Endothelial cell (in vitro differentiated cells): ENCODE results near the gene ZSWIM4. TPM values are rescaled to one million over a fixed set of nuclear protein-coding genes. Genes with fewer than 3 reads are reported as not detected.
"Not testable (repeated sequence)": the region's sequence is repeated elsewhere in the genome, so short reads cannot be mapped to it uniquely, and the experiment has no call there.

Experiments used
- DNase-seq: peaks from one replicate; pipeline ENCODE4 v3.0.0; 2021; ENCODE audit warnings: low spot score
- H3K27ac Mint-ChIP-seq: one replicate; pipeline ENCODE4 v1.8.0; 2021; ENCODE audit warnings: mixed read lengths, inconsistent platforms; ENCODE audit not compliant: unreplicated experiment
- H3K27me3 Mint-ChIP-seq: one replicate; pipeline ENCODE4 v1.8.0; 2021; ENCODE audit warnings: mild to moderate bottlenecking, moderate library complexity, mixed read lengths, inconsistent platforms; ENCODE audit not compliant: unreplicated experiment
- H3K36me3 Mint-ChIP-seq: one replicate; pipeline ENCODE4 v1.8.0; 2021; ENCODE audit warnings: mild to moderate bottlenecking, low read depth, mixed read lengths, inconsistent platforms; ENCODE audit not compliant: unreplicated experiment
- H3K4me1 Mint-ChIP-seq: one replicate; pipeline ENCODE4 v1.8.0; 2021; ENCODE audit warnings: mild to moderate bottlenecking, mixed read lengths, inconsistent platforms; ENCODE audit not compliant: unreplicated experiment
- H3K4me3 Mint-ChIP-seq: one replicate; pipeline ENCODE4 v1.8.0; 2021; ENCODE audit warnings: mild to moderate bottlenecking, mixed read lengths, inconsistent platforms; ENCODE audit not compliant: unreplicated experiment
- H3K9me3 Mint-ChIP-seq: one replicate; pipeline ENCODE4 v1.8.0; 2021; ENCODE audit warnings: mixed read lengths, inconsistent platforms; ENCODE audit not compliant: unreplicated experiment
- total RNA-seq: library from RNA; stranded (reverse); fragmentation: NEBNext Ultra II Directional; extraction: Animal tissue kit (Norgen Biotek cat#: 25700); gene quantifications from one replicate; pipeline ENCODE4 v1.2.1, GENCODE V29; 2021; ENCODE audit not compliant: unreplicated experiment
- TF ChIP-seq, protein P1 (sequence below): fragments of 200-600 bp; sonication (generic); IDR thresholded peaks from one replicate; pipeline ENCODE4 v1.5.0; 2021; ENCODE audit warnings: antibody characterized with exemption; ENCODE audit not compliant: unreplicated experiment

The ZSWIM4 gene
- total RNA-seq, 1 donor from 2014 or later = 43.7 TPM

DNA sequence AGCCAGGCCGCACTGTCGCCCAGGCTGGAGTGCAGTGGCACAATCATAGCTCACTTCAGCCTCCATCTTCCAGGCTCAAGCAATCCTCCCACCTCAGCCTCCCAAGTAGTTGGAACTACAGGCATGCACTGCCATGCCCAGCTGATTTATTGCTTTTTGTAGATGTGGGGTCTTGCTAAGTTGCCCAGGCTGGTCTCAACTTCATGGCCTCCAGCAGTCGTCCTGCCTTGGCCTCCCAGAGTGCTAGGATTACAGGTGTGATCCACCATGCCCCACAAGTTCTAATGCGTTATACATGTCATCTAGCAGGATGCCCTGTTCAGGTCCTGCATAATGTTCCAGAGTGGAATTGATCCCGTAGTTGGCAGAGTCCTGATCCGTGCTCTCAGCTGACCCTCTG is 16.4 kb upstream of the ZSWIM4 start:
- peak overlapping the region; percentile 63 for H3K4me3 Mint-ChIP-seq
- peaks cover 29% of the 10 kb centered on the region for H3K36me3 Mint-ChIP-seq
- H3K27me3 Mint-ChIP-seq = peaks cover 17% of the 10 kb centered on the region
- no peaks in the 10 kb centered on the region for H3K9me3 Mint-ChIP-seq
- peak overlapping the region; percentile 70 for H3K27ac Mint-ChIP-seq
- DNase-seq = no peak
- peaks cover 37% of the 10 kb centered on the region for H3K4me1 Mint-ChIP-seq
- TF ChIP-seq, protein P1, sequence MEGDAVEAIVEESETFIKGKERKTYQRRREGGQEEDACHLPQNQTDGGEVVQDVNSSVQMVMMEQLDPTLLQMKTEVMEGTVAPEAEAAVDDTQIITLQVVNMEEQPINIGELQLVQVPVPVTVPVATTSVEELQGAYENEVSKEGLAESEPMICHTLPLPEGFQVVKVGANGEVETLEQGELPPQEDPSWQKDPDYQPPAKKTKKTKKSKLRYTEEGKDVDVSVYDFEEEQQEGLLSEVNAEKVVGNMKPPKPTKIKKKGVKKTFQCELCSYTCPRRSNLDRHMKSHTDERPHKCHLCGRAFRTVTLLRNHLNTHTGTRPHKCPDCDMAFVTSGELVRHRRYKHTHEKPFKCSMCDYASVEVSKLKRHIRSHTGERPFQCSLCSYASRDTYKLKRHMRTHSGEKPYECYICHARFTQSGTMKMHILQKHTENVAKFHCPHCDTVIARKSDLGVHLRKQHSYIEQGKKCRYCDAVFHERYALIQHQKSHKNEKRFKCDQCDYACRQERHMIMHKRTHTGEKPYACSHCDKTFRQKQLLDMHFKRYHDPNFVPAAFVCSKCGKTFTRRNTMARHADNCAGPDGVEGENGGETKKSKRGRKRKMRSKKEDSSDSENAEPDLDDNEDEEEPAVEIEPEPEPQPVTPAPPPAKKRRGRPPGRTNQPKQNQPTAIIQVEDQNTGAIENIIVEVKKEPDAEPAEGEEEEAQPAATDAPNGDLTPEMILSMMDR = no peak

DNA sequence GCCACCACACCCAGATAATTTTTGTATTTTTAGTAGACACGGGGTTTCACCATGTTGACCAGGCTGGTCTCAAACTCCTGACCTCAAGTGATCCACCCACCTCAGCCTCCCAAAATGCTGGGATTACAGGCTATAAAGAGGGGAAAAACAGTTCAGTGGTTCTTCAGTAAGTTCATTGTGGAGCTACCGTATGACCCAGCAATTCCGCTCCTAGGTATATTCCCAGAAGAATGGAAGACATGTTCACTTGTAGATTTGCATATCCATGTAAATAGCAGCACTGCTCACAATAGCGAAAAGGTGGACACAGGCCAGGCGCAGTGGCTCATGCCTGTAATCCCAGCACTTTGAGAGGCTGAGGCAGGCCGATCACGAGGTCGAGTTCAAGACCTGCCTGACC is 15.4 kb upstream of the ZSWIM4 start:
- Mint-ChIP-seq H3K36me3 (peaks cover 29% of the 10 kb centered on the region), H3K4me1 (peaks cover 33% of the 10 kb centered on the region)
- not testable (repeated sequence) for DNase-seq, H3K9me3 Mint-ChIP-seq, H3K27me3 Mint-ChIP-seq, H3K4me3 Mint-ChIP-seq, H3K27ac Mint-ChIP-seq

DNA sequence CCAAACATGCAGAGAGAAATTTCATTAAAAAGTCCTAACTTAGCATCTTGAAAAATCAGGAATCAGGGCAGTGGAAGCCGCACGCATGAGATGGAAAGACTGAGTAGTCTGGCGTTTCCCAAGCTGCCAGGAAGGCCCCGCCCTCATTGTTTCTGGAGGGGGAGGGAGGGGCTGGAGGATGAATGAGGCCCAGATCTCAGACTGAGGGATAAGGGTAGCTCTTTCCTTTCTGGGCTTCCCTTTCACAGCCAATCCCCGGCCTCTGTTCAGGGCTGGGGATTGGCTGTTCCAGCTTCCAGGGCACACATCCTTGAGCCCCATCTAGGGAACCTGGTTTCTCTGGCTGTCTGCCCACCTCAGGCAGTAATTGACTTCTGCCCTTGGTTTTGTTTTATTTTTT is 13.7 kb upstream of the ZSWIM4 start:
- DNase-seq = peak; percentile 61
- Mint-ChIP-seq H3K27ac (no peak overlapping the region), H3K4me3 (no peak overlapping the region), H3K27me3 (peaks cover 9% of the 10 kb centered on the region), H3K4me1 (peaks cover 21% of the 10 kb centered on the region), H3K36me3 (peaks cover 20% of the 10 kb centered on the region), H3K9me3 (no peaks in the 10 kb centered on the region)
- TF ChIP-seq, protein P1 = no peak

DNA sequence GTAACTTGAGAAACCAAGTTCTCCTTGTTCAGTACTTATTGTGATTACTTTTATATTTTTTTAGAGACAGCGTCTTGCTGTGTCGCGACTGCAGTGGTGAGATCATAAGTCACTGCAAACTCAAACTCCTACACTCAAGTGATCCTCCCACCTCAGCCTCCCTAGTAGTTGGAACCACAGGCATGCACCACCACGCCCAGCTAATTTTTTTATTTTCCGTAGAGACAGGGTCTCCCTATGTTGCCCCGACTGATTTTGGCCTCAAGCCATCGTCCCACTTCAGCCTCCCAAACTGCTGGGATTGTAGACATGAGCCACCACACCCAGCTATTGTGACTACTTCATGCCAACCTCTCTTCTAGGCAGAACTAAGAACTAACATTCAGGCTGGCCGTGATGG is 12.7 kb upstream of the ZSWIM4 start:
- no peaks in the 10 kb centered on the region for H3K9me3 Mint-ChIP-seq
- TF ChIP-seq, protein P1 = no peak
- peaks cover 15% of the 10 kb centered on the region for H3K36me3 Mint-ChIP-seq
- no peak overlapping the region for H3K4me3 Mint-ChIP-seq
- peaks cover 20% of the 10 kb centered on the region for H3K4me1 Mint-ChIP-seq
- peaks cover 9% of the 10 kb centered on the region for H3K27me3 Mint-ChIP-seq
- DNase-seq = no peak
- no peak overlapping the region for H3K27ac Mint-ChIP-seq

DNA sequence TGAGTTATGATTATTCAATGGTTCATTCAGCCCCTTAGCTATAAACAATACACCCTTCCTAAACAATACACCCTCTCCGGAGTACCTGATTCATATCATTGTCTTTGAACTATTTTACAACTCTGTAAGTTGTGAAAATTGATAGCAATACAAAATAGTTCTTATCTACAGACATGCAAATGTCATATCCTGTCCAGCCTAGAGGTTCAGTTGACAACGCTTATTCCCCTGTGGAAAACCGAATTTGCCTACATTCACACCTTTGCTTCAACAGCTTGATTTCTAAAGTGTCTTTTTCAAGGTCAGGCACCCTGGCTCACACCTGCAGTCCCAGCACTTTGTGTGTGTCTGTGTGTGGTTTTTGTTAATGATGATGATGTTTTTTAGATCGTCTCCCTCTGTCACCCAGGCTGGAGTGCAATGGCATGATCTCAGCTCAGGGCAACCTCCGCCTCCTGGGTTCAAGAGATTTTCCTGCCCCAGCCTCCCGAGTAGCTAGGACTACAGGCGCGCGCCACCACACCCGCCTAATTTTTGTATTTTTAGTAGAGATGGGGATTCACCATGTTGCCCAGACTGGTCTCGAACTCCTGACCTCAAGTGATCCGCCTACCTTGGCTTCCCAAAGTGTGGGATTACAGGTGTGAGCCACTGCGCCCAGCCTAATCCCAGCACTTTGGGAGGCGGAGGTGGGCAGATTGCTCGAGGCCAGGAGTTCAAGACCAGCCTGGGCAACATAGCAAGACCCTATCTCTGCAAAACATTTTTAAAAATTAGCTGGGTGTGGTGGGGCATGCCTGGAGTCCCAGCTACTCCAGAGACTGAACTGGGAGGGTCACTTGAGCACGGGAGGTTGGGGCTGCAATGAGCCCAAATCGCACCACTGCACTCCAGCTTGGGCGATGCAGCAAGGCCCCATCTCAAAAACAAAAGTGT is 11.4 kb upstream of the ZSWIM4 start:
- no peak for DNase-seq
- H3K4me3 Mint-ChIP-seq = peak overlapping the region; percentile 9
- TF ChIP-seq, protein P1 = no peak
- peak overlapping the region; percentile 87 for H3K27ac Mint-ChIP-seq
- peaks cover 5% of the 10 kb centered on the region for H3K27me3 Mint-ChIP-seq
- peaks cover 7% of the 10 kb centered on the region for H3K36me3 Mint-ChIP-seq
- peaks cover 23% of the 10 kb centered on the region for H3K4me1 Mint-ChIP-seq
- no peaks in the 10 kb centered on the region for H3K9me3 Mint-ChIP-seq
